Endothelial cell of umbilical vein (primary cell): ENCODE measurements around the gene LRRC27. TPM values are rescaled to one million over a fixed set of nuclear protein-coding genes. Genes with fewer than 3 reads are reported as not detected.

Source experiments
- BruUV-seq: library from RNA; stranded (reverse); fragments of 400-500 nt; replicated peaks from 2 replicates; lab custom pipeline; 2021; lab: Mats Ljungman, UMichigan
- CTCF ChIA-PET: fragments of 300-600, 350-600 bp; sonication (Branson Sonifier 250); formaldehyde crosslinking; loops from one replicate; lab custom pipeline; 2021; ENCODE audit warnings: antibody characterized with exemption, inconsistent platforms; lab: Charles Lee
- POLR2A ChIA-PET: fragments of 300-600, 350-600 bp; sonication (Branson Sonifier 250); formaldehyde crosslinking; loops from one replicate; lab custom pipeline; 2021; ENCODE audit warnings: antibody characterized with exemption, inconsistent platforms; lab: Charles Lee
- DNase-seq: peaks from one replicate; pipeline ENCODE4 v3.0.0-alpha.2; 2011; ENCODE audit warnings: low read depth, low spot score
- FAIRE-seq: peaks from 2 replicates; lab custom pipeline; 2011; peaks lifted over from hg19 to GRCh38; lab: Jason Lieb, UNC
- H2AFZ ChIP-seq: 2 replicates; pipeline ENCODE4 v1.6.0; 2012; ENCODE audit warnings: low read depth, low read length, control low read depth, inconsistent platforms
- H3K27ac ChIP-seq: 2 replicates; pipeline ENCODE4 v1.5.1; 2011; ENCODE audit warnings: low read depth, mild to moderate bottlenecking, control low read depth, low read length, moderate library complexity; ENCODE audit not compliant: insufficient read depth
- H3K27me3 ChIP-seq, 2 experiments: 2 replicates each; pipeline versions ENCODE4 v1.6.0 to v1.6.1; 2011; ENCODE audit warnings: low read length in 2 of 2, mixed read lengths in 1 of 2; ENCODE audit not compliant: control insufficient read depth in 2 of 2, insufficient read depth in 2 of 2
- H3K36me3 ChIP-seq, 2 experiments: 2 replicates in 1 of 2; 3 replicates in 1 of 2; pipeline ENCODE4 v1.5.1; 2011; ENCODE audit warnings: low read length in 2 of 2, mild to moderate bottlenecking in 1 of 2, moderate library complexity in 1 of 2; ENCODE audit not compliant: control insufficient read depth in 2 of 2, insufficient read depth in 2 of 2; ENCODE audit errors: extremely low read depth in 1 of 2
- H3K4me1 ChIP-seq: 3 replicates; pipeline ENCODE4 v1.5.1; 2011; ENCODE audit warnings: mild to moderate bottlenecking, low read length; ENCODE audit not compliant: control insufficient read depth, insufficient read depth; ENCODE audit errors: extremely low read depth
- H3K4me2 ChIP-seq: 2 replicates; pipeline ENCODE4 v1.6.1; 2011; ENCODE audit warnings: low read length, control low read depth, mixed read lengths; ENCODE audit not compliant: insufficient read depth
- H3K4me3 ChIP-seq, 3 experiments: fragments of 200-600 bp in 1 of 3; sonication (generic), shearing (Covaris generic) in 1 of 3; replicated peaks in 1 of 3; 2 replicates each; pipeline ENCODE4 v1.5.1; 2011 to 2016; ENCODE audit warnings: control low read depth in 3 of 3, low read length in 3 of 3, mild to moderate bottlenecking in 2 of 3, inconsistent platforms in 1 of 3, low read depth in 1 of 3, moderate library complexity in 1 of 3; ENCODE audit not compliant: insufficient read depth in 1 of 3
- H3K79me2 ChIP-seq: 2 replicates; pipeline ENCODE4 v1.6.0; 2012; ENCODE audit warnings: low read length, inconsistent platforms; ENCODE audit not compliant: control insufficient read depth, insufficient read depth
- H3K9ac ChIP-seq: replicated peaks from 2 replicates; pipeline ENCODE3; 2011; ENCODE audit warnings: low read length, control low read depth; ENCODE audit not compliant: insufficient read depth; ENCODE audit errors: extremely low read depth
- H3K9me1 ChIP-seq: replicated peaks from 3 replicates; pipeline ENCODE4 v1.6.0; 2011; ENCODE audit warnings: mild to moderate bottlenecking, low read length; ENCODE audit not compliant: control insufficient read depth, insufficient read depth; ENCODE audit errors: extremely low read depth
- H3K9me3 ChIP-seq: replicated peaks from 2 replicates; pipeline ENCODE4 v1.5.1; 2012; ENCODE audit warnings: low read length, inconsistent platforms; ENCODE audit not compliant: control insufficient read depth, insufficient read depth
- H4K20me1 ChIP-seq: replicated peaks from 2 replicates; pipeline ENCODE3; 2011; ENCODE audit warnings: mild to moderate bottlenecking, low read length; ENCODE audit not compliant: control insufficient read depth, insufficient read depth; ENCODE audit errors: extremely low read depth
- CTCF ChIP-seq, 2 donors: IDR thresholded peaks; 1 replicate in 1 of 2; 2 replicates in 1 of 2; pipeline ENCODE4 v1.5.1; 2011; ENCODE audit warnings: low read length in 2 of 2, mild to moderate bottlenecking in 2 of 2, moderate library complexity in 2 of 2, control low read depth in 1 of 2, inconsistent platforms in 1 of 2, low read depth in 1 of 2; ENCODE audit not compliant: insufficient read depth in 1 of 2; ENCODE audit errors: extremely low read depth in 1 of 2
- EZH2 ChIP-seq: IDR thresholded peaks from 2 replicates; pipeline ENCODE4 v1.6.1; 2012; ENCODE audit warnings: borderline replicate concordance, low read depth, mild to moderate bottlenecking, moderate library complexity, low read length, inconsistent platforms; ENCODE audit not compliant: severe bottlenecking
- FOS ChIP-seq: IDR thresholded peaks from 2 replicates; pipeline ENCODE4 v1.6.1; 2011; ENCODE audit warnings: mild to moderate bottlenecking, low read length, moderate library complexity, borderline replicate concordance; ENCODE audit not compliant: insufficient read depth
- GATA2 ChIP-seq: IDR thresholded peaks from 2 replicates; pipeline ENCODE4 v1.7.0; 2011; ENCODE audit warnings: low read depth, mild to moderate bottlenecking, moderate library complexity, mixed read lengths, low read length; ENCODE audit not compliant: insufficient read length, insufficient read depth
- JUN ChIP-seq: IDR thresholded peaks from 2 replicates; pipeline ENCODE4 v1.6.1; 2011; ENCODE audit warnings: borderline replicate concordance, low read depth; ENCODE audit not compliant: insufficient read length, insufficient read depth
- MYC ChIP-seq: IDR thresholded peaks from one replicate; pipeline ENCODE4 v1.6.1; 2011; ENCODE audit warnings: mild to moderate bottlenecking, low read depth, low read length
- POLR2A ChIP-seq: IDR thresholded peaks from 2 replicates; pipeline ENCODE4 v1.6.1; 2012; ENCODE audit warnings: low read depth, mild to moderate bottlenecking, control low read depth, low read length
- POLR2AphosphoS5 ChIP-seq: IDR thresholded peaks from 2 replicates; pipeline ENCODE4 v1.6.1; 2012; ENCODE audit warnings: low read depth, mild to moderate bottlenecking, control low read depth, low read length, moderate library complexity; ENCODE audit not compliant: insufficient read depth
- dilution Hi-C: fragments of 300-500 bp; cut with MboI; formaldehyde crosslinking; loops from one replicate; pipeline ENCODE4 v1.15.0; 2019; ENCODE audit warnings: low sequenced_read_pairs; ENCODE audit not compliant: extremely low pct_ligation_motif_present
- intact Hi-C: fragments of 100-400 bp; cut with micrococcal nuclease; formaldehyde crosslinking; loops from one replicate; pipeline ENCODE4 v1.10.0; 2022
- polyA plus RNA-seq, 4 experiments: library from polyadenylated mRNA; depleted of rRNA in 3 of 4; stranded (reverse) in 3 of 4; unstranded in 1 of 4; fragments of >200 nt; gene quantifications; 2 replicates each; pipeline versions ENCODE4 v1.2.1 to v1.2.3, GENCODE V29; 2011 to 2012; ENCODE audit warnings: missing spikeins in 1 of 4
- total RNA-seq: library from RNA; stranded (reverse); gene quantifications from 2 replicates; pipeline ENCODE4 v1.2.3, GENCODE V29; 2021
- TF ChIP-seq, protein P1 (sequence below): IDR thresholded peaks from 2 replicates; pipeline ENCODE4 v1.6.1; 2011; ENCODE audit not compliant: insufficient read depth, insufficient read length

The LRRC27 gene
- total and polyA plus RNA-seq, 2 donors (not counting 3 experiments of a cell fraction or from before 2014, with no cell fraction given) = 8.3 to 13.6 TPM

GRCh38 chr10:132387764-132388210 lies 55.8 kb downstream of the LRRC27 start:
- Histone ChIP-seq H3K9me3 (no peaks in the 10 kb centered on the region), H3K4me3 (no peak overlapping the region), H3K9ac (no peak overlapping the region), H3K4me1 (no peaks in the 10 kb centered on the region), H3K9me1 (no peaks in the 10 kb centered on the region), H3K36me3 (no peaks in the 10 kb centered on the region), H4K20me1 (no peaks in the 10 kb centered on the region), H3K27me3 (no peaks in the 10 kb centered on the region), H3K4me2 (no peak overlapping the region), H3K79me2 (no peaks in the 10 kb centered on the region), H3K27ac (no peak overlapping the region), H2AFZ (peak overlapping the region; percentile 63)
- intact Hi-C loops = loop anchor here (1.0 to 5.0 kb wide), 2 partner anchors 66 to 250 kb away; no protein-coding TSS in a partner anchor
- DNase-seq (peak; percentile 28), FAIRE-seq (no peak)
- dilution Hi-C loops = no loop called here
- BruUV-seq = no TSS peak
- CTCF ChIA-PET = interaction anchor here (0.7 kb wide), 1 partner anchor 67 kb away, joined by 3 read pairs; no protein-coding TSS in a partner anchor
- POLR2A ChIA-PET = no interaction called here
- TF ChIP-seq, protein P1, sequence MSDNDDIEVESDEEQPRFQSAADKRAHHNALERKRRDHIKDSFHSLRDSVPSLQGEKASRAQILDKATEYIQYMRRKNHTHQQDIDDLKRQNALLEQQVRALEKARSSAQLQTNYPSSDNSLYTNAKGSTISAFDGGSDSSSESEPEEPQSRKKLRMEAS = no peak
- TF ChIP-seq CTCF (IDR thresholded peaks at IDR 0.05; ENCODE audit: extremely low read depth in 1 of 2, insufficient read depth in 1 of 2, low read depth in 1 of 2, low read length in 2 of 2) (peak; percentile 40 to 79), POLR2AphosphoS5 (no peak)

GRCh38 chr10:132388891-132389432 lies 57.0 kb downstream of the LRRC27 start:
- no peak overlapping the region for H3K9ac ChIP-seq
- no peak overlapping the region for H3K27ac ChIP-seq
- no peaks in the 10 kb centered on the region for H3K9me3 ChIP-seq
- no peaks in the 10 kb centered on the region for H4K20me1 ChIP-seq
- dilution Hi-C loops = no loop called here
- no peaks in the 10 kb centered on the region for H3K4me1 ChIP-seq
- H2AFZ ChIP-seq = no peak overlapping the region
- intact Hi-C loops = loop anchor here (1.0 to 5.0 kb wide), 2 partner anchors 64 to 248 kb away; no protein-coding TSS in a partner anchor
- H3K36me3 ChIP-seq = no peaks in the 10 kb centered on the region
- H3K9me1 ChIP-seq = no peaks in the 10 kb centered on the region
- BruUV-seq = no TSS peak
- TF ChIP-seq MYC (no peak), JUN (no peak), GATA2 (no peak), FOS (no peak), EZH2 (no peak), POLR2AphosphoS5 (no peak), CTCF (IDR thresholded peaks at IDR 0.05; ENCODE audit: extremely low read depth in 1 of 2, insufficient read depth in 1 of 2, low read depth in 1 of 2, low read length in 2 of 2) (no peak), POLR2A (no peak)
- TF ChIP-seq, protein P1 = no peak
- no peak overlapping the region for H3K4me2 ChIP-seq
- ChIA-PET CTCF (no interaction called here), POLR2A (no interaction called here)
- DNase-seq = no peak
- H3K27me3 ChIP-seq = no peaks in the 10 kb centered on the region
- FAIRE-seq = no peak
- no peaks in the 10 kb centered on the region for H3K79me2 ChIP-seq
- no peak overlapping the region for H3K4me3 ChIP-seq
